GM19468 (cell line): ENCODE results near the gene HOXA3.
A peak's percentile ranks its signal among the peaks of the same experiment; 100 is the strongest.

ENCODE experiments used
- ATAC-seq: cut with Tn5 transposase; IDR thresholded peaks from one replicate; pipeline ENCODE4 v1.9.1; 2021; ENCODE audit warnings: mild to moderate bottlenecking, moderate library complexity, moderate number of reproducible peaks; ENCODE audit not compliant: unreplicated experiment; ENCODE audit errors: extremely low read depth

Gene HOXA3

DNA sequence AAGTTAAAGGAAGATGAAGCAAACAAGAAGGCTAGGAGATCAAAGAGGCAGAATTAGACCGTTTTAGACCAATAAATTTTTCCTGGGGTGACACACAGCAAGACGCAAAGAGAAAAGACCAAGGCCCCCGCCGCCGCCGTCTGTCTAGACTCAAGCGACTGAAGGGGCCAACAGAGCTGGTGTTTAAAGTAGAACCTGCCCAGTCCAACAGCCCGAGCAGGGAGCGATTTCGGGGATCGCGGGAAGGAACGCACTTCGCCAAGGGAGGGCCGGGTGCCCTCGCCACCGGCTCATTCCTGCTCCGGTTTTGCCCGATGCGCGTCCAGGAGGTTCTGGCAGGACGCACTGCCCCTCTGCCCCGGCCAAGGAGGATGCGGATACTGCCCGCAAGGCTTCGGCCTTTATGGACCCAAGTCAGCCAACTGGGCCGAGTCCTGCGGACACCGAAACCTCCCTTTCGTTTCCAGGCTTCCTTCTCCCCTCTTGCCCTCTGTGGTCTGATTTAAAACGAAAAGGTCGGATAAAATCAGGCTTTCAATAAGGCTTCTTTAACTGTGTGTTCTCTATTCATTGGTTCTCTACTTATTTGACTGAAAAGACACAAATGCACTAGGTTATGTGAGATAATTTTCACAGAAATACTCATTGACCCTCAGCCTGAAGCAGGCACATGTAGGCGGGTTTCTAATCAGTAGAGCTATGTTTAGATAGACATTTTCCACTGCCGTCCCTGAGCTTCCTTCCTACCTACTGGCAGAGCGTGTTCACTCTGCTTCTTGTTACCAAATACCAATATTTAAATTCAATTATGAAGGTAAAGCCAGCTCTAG is 6.3 kb upstream of the HOXA3 start:
- no peak for ATAC-seq

DNA sequence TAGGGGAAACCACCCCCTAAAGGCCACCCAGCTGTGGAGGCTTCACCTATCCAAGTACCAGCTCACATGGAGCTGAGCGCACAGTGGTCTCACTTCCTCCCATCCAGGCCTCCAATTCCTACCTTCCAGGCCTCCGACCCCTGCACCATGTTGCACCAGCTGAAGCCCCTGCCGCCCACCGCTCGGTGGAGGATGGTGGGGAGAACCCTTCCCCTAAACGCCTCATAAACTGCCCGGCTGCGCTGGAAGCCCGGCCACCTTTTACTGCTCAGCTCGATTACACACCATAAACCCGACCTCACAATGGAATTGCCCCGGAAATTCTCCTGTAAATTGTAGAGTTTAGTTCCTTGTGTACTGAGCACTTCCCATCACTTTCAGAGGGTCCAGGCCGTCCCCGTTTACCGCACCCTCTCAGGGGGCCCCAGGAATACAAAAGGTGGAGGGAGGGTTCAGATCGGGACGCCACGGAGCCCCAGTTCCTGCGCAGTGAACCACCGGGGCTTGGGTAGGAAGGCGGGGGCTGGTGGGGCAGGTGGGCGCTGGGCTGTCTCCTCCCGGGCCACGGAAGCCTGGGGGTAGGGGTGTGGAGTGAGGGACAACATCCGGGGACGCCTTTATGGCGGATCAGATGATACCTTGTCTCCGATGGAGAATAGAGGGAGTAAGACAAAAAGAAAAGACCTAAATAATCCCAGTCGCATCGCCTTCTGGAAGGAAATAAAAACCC is 5.5 kb upstream of the HOXA3 start:
- no peak for ATAC-seq

DNA sequence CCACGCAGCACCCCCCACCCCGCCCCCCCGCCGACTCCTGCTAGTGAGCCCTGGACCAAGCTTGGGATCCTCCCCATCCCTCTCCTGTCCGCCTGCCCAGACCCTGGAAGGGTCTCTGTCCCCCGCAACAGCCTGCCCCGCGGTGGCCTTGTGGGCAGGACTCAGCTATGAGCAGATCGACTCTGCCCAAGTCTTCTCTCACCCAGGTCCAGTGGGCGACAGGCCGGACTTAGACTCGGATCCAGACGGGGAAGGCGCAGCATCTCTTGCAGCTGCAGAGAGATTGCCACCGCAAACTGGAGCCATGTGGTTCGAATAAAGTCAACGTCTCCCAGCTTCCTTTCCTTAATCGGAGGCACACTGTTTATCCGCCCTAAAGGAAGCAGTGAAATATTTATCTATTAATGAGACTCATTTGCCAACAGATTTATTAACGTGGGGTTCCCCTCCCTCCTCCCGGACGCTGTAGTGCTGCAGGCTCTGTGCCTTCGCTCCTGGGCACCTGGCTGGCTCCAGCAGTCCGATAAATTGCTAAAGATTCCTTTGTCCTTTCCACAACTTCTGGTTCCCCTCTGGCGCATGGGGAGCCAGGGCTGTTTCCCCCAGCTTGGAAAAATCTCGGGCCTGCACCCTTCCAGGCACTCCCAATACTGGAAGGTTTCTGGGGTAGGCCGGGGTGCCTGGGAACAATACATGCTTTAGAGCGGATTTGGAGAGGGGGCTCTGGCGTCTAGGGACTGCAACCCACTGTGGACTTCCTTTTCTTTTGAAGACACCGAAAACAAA is 4.7 kb upstream of the HOXA3 start:
- no peak for ATAC-seq

DNA sequence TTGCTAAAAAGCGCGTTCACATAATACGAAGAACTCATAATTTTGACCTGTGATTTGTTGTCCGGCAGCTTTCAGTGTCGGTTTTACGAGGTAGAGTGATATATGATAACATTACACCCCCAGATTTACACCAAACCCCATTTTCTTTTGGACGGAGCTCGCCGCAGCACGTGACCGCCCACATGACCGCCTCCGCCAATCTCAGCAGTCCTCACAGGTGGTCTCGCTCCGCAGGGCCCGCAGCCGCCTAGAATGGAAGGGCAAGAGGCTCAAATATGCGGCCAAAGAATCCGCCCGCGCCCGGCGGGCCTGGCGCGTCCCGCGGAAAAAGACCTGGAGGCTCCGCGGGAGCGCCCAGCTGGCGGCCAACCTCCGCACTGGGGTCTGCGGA is 4.1 kb upstream of the HOXA3 start, which contains the start of gene HOXA7:
Gene HOXA7, minus strand, starts transcription at position 168 of the 391 bp plus-strand sequence. Its CDS starts 130 bp downstream, at position 38.
- no peak for ATAC-seq

DNA sequence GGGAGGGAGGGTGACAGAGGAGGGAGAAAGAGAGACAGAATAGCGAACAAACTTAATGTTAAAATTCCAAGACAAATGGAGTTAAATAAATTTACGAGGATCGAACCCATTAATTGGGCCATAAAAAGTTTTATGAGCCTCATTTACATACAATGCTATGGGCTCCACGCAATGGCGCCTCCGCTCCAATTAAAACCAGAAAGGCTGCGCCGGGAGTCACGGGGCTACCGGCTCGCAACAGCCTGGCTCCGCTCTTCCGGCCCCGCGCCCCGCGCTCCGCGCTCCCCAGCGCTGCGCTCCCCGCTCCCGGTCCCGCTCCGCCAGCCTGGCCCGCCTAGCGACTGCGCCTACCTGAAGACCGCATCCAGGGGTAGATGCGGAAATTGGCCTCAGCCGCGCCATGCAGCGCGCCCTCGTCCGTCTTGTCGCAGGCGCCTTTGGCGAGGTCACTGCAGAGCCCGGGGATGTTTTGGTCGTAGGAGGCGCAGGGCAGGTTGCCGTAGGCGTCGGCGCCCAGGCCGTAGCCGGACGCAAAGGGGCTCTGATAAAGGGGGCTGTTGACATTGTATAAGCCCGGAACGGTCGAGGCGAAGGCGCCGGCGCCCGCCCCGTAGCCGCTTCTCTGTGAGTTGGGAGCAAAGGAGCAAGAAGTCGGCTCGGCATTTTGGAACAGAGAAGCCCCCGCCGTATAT is 3.6 kb upstream of the HOXA3 start:
- no peak for ATAC-seq

DNA sequence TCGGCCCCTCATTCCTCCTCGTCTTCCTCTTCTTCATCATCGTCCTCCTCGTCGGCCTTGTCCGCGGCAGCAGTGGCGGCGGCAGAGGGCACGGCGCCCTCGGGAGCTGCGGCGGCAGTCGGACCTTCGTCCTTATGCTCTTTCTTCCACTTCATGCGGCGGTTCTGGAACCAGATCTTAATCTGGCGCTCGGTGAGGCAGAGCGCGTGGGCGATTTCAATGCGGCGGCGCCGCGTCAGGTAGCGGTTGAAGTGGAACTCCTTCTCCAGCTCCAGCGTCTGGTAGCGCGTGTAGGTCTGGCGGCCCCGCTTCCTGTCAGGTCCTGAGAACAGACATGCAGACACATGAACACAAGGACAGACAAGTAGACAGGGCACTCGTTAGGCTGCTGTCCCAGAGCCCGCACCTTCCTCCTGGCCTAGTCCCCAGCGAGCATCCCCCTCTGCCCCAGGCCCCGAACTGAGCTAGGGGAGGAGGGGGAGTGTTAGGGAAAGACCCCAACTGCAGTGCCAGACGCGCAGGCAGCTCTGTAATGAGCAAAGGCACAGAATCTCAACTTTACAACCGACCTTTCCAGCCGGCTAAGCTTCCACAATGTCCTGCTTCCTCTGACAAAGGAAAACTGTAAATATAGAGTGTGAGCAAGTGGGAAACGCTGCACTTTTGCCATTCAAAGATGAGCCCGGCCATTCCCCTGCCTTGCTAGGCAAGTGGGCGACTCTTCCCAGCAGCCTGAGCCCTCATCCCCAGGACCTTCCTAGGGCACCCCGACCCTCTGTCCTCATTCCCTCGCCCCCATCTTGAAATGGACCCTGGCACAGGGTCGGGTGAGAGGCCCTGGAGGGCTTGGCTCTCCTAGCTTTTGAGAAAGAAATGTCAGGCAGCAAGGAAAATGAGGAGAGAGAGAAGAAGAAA is 2.8 kb upstream of the HOXA3 start:
- no peak for ATAC-seq

DNA sequence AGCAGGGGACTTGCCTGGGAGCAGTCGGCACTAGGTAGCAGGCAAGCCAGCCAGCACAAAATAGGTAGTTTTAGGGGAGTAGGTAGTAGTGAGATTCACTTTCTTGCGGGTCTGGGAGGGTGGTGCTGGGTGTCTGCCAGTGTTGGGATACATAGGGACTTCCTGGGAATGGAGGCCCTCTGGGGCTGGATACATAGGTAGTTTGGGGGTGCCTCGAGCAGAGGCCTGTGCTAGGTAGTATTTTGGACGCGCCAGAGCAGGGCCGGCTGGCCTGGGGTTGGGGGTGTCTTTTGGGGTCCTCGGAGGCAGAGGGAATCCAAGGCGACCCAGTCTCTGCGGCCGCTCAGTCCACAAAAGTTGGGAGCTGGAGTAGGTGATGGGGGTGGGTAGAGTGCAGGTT is 2.0 kb upstream of the HOXA3 start:
- no peak for ATAC-seq

DNA sequence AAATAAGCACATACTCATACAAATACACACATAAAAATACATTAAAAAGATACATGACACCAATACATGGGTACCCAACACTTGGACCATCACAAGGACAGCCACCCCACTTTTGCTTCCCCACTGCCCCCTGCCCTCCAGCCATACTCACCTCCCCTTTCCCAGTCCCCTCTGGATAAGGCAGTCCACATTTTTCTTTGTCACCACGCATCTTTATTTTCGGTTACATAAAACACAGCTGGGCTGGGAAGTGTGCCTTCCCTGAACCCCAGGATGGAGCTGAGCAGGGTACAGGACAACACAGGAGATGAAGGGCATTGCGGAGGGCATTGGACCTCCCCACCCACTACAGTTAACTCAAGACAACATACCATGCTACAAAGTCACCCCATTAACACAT is 1.1 kb upstream of the HOXA3 start:
- no peak for ATAC-seq

DNA sequence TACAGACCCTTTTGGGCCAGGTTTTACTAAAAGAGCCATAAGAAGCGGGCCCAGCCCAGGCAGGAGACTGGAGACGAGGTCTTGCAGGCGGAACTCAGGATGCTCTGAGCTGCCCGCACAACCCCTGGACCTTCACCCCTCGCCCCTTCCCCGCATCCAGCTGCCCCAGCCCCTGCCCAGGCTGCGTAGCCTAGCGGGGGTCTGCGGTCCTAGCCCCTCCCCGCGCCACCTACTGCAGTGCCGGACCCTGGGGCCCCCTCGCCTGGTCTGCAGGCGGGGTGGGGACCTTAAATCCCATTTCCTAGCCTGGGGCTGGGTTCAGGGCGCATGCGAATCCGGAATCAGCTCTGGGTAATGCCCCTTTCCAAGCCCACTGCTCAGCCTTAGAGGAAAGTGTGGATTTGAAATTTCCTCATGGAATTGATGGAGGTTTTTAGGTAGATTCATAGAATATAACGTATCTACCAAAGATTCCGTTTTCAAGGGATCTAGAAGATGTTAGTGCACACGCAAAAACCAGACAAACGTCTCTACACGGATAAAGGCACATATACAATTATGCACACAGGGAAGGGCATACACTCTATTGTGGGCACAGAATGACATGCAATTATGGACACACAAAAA is 546 bp upstream of the HOXA3 start:
- no peak for ATAC-seq

DNA sequence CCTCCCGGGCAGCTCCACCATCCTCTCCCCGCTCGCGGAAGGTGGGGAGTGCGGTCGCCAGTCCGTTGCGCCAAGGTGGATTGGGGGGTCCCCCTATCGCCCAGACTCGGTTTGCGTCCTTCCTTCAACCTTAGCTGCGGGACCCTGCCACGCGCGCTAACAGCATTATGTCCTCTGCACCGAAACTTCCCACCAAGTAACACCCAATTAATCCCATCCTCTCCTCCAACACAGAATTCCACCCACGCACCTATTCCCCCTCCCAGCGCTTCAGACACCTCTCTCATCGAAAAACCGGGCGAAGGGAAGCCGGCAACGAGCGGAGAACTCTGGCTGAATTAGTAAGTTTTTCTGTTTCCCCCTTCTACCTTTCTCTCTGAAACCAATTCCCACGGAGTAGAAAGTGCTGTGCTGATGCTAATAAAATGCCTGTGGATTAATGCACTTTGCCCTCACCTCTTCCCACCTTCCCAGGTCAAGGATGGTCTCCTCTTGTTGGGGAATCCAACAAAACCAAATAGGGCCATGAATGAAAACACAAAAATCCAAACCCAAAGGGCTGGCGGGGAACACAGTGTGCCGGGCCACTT is 947 bp downstream of the HOXA3 start:
- ATAC-seq, result no peak

DNA sequence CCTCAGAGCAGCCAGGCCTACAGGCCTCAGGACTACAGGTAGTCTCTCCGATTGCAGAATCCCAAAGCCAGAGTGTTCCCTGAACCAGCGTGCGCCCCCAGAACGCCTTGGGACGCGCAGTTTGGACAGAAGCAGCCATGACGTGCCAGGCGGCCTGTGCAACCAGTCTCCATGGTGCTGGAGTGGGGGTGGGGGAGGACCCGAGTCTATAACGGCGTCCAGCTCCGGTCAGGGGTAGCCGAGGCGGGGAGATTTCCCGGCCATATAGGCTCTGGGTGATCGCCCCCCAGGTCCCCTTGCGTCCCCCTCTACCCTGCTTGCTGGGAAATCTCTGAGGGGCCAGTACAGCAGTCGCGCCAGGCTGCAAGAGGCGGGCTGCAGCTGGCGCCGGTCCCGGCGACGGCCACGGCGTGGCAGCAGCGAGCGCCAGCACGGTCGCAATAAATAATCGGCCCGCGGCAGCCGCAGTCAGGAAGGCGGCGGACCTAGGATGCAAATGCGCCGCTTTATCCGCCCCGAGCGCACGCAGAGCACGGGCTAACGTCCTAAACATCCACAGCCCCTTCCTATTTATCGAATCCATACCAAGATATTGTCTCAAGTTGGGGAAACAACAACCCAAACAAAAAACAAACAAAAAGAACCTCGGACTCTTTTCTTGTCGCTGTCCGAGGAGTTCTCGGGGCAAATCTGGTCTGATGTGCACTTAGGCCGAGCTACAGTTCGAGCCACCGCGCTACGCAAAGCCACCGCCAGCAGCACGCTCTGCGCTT is 1.6 kb downstream of the HOXA3 start:
- peak; percentile 18 for ATAC-seq

DNA sequence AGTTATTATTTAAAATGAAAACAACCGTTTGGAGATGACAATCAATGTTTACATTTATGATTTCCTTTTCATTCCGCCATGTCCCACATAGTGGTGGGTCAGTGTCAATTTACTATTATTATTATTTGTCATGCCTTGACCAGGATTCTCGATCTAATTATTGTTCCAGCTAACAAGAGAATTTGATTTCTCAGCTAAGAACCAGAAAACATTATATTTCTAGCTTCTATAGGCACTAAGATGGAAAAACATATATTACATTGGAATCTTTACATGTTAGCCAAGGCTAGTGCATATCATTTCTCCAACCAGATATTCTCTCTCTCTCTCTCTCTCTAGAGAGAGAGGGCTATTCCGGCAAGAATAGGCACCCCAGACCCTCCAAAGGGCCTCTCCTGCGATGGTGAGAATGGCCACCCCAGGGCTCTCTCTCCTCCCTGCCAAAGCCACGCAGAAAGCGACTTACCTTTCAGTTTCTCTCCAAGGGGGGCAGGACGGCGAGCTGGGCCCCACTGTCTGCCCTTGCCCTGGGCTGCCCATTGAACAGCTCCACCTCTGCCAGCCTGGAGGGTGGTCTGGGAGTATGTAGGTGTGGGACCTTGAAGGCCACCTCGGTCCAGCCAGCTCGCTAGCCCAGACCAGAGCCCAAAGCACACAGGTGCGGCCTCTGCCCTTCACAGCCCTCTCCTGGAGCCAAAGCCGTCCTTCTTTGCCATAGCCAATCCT is 2.4 kb downstream of the HOXA3 start:
- no peak for ATAC-seq

DNA sequence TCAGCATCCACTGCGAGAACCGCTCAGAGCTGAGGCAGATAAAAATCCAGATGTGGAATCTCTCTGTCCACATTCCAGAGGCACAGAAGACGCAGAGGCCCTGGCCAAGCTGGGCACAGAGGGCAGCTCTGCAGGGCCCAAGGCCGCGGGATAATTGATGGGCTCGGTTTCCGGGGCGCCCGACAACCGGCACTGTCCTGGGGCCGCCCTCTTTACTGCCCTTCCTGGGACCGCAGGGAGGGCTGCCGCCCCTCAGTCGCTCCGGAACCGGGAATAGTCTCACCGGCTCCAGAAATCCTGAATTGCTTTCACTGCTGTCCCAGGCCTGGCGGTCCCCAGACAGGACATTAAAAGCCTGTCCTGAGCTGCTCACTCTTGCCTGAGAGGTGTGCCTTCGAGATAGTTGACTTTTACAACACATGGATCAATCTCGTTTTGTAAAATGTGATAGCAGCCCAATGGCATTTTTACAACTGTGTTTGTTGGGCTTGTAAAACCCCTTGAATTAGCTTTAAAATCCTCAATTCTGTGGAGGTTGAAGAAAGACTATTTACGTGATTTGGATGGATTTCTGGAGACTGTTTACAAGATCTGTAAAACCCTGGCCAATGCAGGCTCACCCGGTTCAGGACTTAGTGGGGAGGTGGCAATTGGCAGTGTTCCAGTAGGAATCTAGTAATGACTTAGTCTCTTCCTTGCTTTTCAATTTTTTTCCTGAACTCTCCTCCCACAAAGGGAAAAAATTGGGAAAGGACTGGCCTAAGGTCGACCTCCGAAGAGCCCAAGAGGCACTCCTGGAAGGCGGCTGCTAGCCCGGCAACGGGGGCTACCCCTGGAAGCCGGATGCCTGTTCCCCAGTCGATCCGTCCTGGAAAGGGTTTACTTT is 3.4 kb downstream of the HOXA3 start:
- no peak for ATAC-seq

DNA sequence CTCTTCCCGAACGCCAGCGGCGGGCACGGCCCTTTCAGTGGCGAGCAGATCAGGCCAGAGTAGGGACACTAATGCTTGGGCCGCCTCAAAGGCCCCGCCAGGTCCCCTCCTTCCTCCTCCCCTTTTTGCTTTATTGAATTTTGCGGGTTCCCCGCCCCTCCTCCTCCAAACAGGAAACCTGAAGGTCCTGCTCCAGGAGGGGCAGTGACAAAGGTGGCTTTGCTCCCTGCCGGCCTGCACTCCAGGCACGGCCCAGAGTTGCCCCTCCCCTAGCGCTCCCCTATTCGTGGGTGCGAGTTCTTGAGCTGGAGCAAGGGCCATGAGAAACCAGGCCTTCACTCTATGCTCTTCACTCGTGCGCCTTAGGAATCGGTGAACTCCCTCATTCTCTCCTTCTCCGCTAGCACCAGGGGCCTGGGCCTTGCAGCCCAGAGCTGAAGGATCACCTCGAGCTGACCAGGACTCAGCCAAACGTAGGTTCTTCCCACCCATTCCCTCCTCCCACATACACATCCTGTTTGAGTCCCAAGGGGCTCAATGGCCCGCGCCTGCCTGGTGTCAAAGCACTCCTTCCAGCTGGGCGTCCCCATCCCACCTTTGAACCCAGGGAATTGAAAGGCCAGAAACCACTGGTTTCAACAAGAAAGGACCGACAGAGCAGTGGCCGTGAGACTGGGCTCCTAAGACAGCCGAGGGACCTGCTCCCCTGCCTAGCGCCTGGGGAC is 4.2 kb downstream of the HOXA3 start:
- ATAC-seq, result no peak

DNA sequence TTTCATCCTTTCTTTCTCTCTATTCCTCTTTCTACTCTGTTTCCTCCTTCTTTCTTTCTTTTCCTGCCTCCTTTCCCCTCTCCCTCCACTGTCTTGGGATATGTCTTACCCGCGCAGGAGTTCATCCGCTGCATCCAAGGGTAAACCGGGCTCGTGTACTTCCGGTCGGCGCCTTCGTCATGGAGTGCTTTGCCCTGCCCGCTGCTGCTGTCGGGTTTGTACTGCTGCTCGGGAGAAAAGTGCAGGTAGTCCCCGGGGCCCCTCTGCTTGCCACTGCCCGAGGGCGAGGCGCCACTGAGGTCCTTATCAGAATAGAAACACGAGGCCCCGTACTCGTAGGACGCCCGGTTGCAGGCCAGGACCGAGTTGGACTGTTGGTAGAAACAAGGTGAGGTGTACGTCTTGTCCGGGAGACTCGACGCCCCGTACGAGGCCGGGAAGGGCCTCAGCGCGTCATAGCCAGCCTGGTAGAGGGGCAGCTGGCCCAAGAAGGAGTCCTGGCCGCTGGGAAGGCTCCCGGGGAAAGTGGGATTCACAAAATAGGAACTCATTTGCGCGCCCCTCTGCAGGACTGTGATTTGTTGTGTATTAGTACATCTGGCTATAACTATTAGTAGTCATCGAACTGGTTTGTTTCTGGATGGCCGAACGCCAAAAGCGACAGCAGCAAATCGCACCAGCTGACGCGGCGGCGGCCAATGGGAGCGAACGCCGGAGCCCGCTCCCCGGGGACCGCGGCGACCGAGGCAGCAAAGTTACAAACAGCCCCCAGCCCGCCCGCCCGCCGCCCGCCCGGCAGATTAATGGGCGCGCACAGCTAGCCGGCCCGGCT is 5.0 kb downstream of the HOXA3 start, which contains the start of gene HOXA6:
Gene HOXA6, minus strand, starts transcription at position 576 of the 832 bp plus-strand sequence. Its CDS starts 25 bp downstream, at position 551.
- ATAC-seq, result no peak
